HEK293 (cell line): ENCODE data around the gene TSPAN11.

Source experiments
- GLI4 ChIP-seq: fragments of 450-650 bp; formaldehyde crosslinking; IDR thresholded peaks from 2 replicates; pipeline ENCODE4 v1.5.1; 2016; ENCODE audit warnings: missing biosample characterization, missing genetic modification characterization
- ZNF707 ChIP-seq: fragments of 450-650 bp; formaldehyde crosslinking; IDR thresholded peaks from 2 replicates; pipeline ENCODE4 v1.5.1; 2016; ENCODE audit warnings: missing biosample characterization, missing genetic modification characterization

DNA sequence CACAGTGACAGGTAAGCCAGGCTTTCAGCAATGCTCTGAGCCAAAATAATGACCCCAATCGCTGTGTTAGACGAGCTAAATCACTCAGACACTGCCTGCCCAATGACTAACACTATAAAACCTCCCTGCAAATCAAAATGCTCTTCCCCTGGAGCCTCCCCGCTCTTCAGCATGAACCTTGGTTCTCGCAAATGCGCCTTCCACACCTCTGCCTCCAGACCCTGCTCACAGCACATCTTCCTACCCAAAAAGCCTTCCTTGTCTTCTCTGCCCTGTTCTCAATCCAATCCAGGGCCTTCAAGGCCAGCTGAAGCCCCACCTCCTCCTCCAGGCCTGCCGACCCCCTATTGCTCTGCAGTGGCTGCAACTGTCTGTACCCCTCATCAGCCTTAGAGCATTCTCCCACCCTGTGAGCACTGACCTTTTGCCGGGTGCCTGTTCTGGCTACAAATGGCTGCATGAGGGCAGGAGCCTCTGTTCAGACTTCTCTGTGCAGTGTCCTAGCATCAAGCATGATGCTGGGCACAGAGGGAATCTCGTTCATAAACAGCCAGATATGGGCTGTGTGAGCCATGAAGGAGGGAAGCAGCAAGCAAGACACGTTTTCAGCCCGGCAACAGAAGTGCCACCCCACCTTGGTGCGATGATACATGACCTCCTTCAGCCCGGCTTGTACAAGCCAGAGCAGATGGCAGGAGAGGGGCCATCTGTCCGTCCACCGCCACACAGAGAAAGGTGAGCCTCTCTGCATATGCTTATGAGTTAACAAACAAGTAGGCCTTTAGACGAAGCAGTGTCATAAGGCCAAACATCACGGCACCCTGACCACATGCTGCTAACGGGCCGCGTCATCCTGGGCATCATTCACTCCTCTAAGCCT lies 82.7 kb downstream of the TSPAN11 start:
- TF ChIP-seq GLI4 = no peak
- no peak for TF ChIP-seq ZNF707 (tag by site-specific recombination)
